Endothelial cell of umbilical vein (primary cell): ENCODE data around the gene IMPA2.

Source experiments
- CTCF ChIP-seq, 2 donors: IDR thresholded peaks; 1 replicate in 1 of 2; 2 replicates in 1 of 2; pipeline ENCODE4 v1.5.1; 2011; ENCODE audit warnings: low read length in 2 of 2, mild to moderate bottlenecking in 2 of 2, moderate library complexity in 2 of 2, control low read depth in 1 of 2, inconsistent platforms in 1 of 2, low read depth in 1 of 2; ENCODE audit not compliant: insufficient read depth in 1 of 2; ENCODE audit errors: extremely low read depth in 1 of 2
- EZH2 ChIP-seq: IDR thresholded peaks from 2 replicates; pipeline ENCODE4 v1.6.1; 2012; ENCODE audit warnings: borderline replicate concordance, low read depth, mild to moderate bottlenecking, moderate library complexity, low read length, inconsistent platforms; ENCODE audit not compliant: severe bottlenecking
- FOS ChIP-seq: IDR thresholded peaks from 2 replicates; pipeline ENCODE4 v1.6.1; 2011; ENCODE audit warnings: mild to moderate bottlenecking, low read length, moderate library complexity, borderline replicate concordance; ENCODE audit not compliant: insufficient read depth
- JUN ChIP-seq: IDR thresholded peaks from 2 replicates; pipeline ENCODE4 v1.6.1; 2011; ENCODE audit warnings: borderline replicate concordance, low read depth; ENCODE audit not compliant: insufficient read length, insufficient read depth
- MAX ChIP-seq: IDR thresholded peaks from 2 replicates; pipeline ENCODE4 v1.6.1; 2011; ENCODE audit not compliant: insufficient read depth, insufficient read length
- MYC ChIP-seq: IDR thresholded peaks from one replicate; pipeline ENCODE4 v1.6.1; 2011; ENCODE audit warnings: mild to moderate bottlenecking, low read depth, low read length
- POLR2A ChIP-seq: IDR thresholded peaks from 2 replicates; pipeline ENCODE4 v1.6.1; 2012; ENCODE audit warnings: low read depth, mild to moderate bottlenecking, control low read depth, low read length
- POLR2AphosphoS5 ChIP-seq: IDR thresholded peaks from 2 replicates; pipeline ENCODE4 v1.6.1; 2012; ENCODE audit warnings: low read depth, mild to moderate bottlenecking, control low read depth, low read length, moderate library complexity; ENCODE audit not compliant: insufficient read depth

- no peak for TF ChIP-seq CTCF (IDR thresholded peaks at IDR 0.05; ENCODE audit: extremely low read depth in 1 of 2, insufficient read depth in 1 of 2, low read depth in 1 of 2, low read length in 2 of 2)
- no peak for TF ChIP-seq FOS
- no peak for TF ChIP-seq POLR2A
- TF ChIP-seq EZH2 = no peak
- TF ChIP-seq POLR2AphosphoS5 = no peak
- TF ChIP-seq JUN = no peak
- no peak for TF ChIP-seq MYC
- TF ChIP-seq MAX = no peak
Measured at GRCh38 chr18:12017081-12017480, 35.8 kb downstream of the IMPA2 start.
